GM18907 (cell line): ENCODE data around the gene DCLK1.

ENCODE experiments used
- ATAC-seq: cut with Tn5 transposase; IDR thresholded peaks from one replicate; pipeline ENCODE4 v1.9.1; 2021; ENCODE audit warnings: mild to moderate bottlenecking, moderate library complexity; ENCODE audit not compliant: unreplicated experiment

The DCLK1 gene

DNA sequence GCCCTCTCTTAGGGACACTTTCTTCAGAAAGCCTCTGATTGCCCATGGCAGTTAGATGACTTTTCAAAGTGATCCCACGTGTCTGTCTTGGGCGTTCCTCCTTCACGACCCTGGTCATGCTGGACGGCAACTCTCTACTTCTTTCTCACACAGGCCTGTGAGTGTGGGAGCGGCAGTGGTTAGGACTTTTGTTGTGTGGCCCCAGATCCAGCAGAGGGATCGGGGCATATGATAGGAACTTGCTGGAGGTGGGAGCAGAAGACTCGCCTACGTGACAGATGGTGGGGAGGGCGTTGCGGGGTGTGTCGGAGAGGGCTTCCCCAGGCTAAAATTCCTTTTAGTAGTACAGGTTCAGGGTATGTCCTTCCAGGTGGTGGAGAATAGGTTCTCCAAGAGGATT is 365.2 kb downstream of the DCLK1 start:
- ATAC-seq: no peak

DNA sequence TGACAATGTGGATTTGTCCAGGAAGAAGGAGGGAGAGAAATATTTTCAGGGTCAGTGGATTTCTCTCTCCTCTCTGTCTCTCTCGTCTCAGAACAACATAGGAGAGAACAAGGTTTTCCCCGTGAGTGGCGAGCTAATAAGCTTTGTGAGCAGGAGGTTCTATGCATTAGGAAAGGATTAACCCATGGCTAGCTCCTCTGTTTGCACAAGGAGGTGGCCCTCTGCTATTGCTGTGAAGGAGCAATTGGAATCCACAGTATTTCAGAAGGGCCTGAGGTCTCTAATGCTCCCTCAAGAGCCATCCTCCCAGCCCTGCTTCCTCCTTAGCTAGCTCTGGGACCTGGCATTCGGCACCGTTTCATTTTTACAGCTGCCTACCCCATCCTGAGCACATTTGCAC is 365.8 kb downstream of the DCLK1 start:
- ATAC-seq: no peak

- ATAC-seq: no peak
These were observed 366.7 kb downstream of the DCLK1 start for GRCh38 chr13:35764326-35765015.

GRCh38 chr13:35763782-35764123 is 367.4 kb downstream of the DCLK1 start:
- no peak for ATAC-seq

- no peak for ATAC-seq
These were observed 368.0 kb downstream of the DCLK1 start for GRCh38 chr13:35763060-35763781.

DNA sequence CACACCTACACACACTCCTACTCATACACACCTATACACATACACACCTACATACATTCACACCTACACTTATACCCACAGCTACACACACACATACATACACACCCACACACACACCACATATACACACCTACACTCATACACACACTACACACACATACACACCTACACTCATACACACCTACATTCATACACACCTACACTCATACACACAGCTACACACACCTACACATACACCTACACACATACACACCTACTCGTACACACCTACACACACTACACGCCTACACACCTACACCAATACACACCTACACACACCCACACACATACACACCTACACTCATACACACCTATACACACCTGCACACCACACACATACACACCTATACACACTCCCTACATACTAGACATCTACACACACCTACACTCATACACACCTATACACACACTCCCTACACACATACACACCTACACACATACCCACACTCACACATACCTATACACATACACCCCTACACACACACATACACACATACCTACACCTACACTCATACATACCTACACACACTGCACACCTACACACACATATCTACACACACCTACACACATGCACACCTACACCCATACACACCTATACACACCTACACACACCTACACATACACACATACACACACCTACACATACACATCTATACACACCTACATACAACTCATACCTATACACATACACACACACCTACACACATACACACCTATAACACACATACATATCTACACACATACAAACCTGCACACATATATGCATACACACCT is 369.5 kb downstream of the DCLK1 start:
- no peak for ATAC-seq

DNA sequence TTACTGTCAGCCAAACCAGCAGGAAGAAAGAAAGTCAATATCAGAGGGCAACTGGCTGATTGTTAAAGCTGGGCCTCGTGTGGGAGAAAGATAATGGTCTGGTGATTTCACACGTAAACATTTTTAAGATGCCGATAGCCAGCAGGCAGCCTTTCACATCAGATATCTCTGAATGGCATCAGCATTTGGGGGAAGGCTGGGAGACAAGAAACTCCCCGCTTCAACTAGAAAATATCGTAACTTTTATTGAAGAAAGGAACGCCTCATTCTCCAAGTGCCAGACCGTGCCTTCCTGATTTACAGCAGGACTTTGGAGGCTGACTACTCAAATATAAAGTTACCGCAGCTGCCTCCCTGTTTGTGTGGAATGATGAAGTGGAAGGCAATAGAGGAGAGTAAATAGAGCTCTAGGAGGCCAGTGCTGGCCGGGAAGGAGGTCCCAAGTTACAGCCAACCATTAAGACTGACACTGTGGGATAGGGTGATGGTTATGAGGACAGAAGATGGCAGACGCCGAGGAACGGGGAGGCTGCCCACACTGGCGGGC is 370.4 kb downstream of the DCLK1 start:
- no peak for ATAC-seq

GRCh38 chr13:35747594-35747993 is 383.6 kb downstream of the DCLK1 start:
- no peak for ATAC-seq

DNA sequence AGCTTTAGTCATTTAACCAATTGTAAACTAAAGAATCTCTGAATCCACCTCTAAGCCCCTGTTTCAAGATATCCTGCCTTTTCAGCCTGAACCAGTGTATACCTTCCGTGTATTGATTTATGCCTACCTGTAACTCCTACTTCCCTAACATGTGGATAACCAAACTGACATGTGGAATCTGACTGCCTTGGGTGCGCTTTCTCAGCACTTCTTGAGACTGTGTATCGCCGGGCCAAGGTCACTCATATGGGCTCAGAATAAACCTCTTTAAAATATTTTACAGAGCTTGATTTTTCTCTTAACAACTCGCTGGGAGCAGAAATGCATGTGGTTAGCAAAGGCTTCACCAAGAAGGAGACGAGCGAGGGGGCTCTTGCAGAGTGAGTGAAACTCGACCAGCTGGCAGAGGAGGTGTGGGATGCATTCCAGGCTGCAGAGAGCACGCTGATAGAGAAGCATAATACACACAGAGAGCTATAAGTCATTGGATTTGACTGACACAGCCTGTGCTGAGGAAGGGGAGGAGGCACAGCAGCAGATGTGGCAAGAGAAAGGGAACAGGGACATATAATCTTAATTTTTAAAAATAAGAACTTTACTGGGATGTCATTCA is 386.5 kb downstream of the DCLK1 start:
- ATAC-seq: no peak

GRCh38 chr13:35744144-35744543 is 387.0 kb downstream of the DCLK1 start:
- no peak for ATAC-seq

- ATAC-seq: no peak
These were observed 388.0 kb downstream of the DCLK1 start for GRCh38 chr13:35743165-35743564.

DNA sequence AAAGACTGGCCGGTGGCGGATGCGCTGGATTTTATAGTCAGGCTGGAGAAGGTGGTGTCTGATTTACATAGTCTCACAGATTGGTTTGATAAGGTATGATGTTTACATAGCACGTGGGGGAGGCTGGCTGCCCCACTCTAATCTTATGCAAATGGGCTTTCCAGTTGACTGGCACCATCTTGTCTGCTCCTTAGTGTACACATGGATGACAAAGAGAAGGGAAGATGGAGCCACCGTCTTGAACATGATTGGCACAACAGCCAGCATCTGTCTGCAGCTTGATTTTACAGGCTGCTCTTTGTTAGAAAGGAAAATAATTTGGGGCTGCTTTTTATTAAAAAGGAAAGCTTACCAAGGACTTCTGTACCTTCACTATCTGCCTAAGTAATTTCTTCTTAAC is 389.5 kb downstream of the DCLK1 start:
- ATAC-seq: no peak

- ATAC-seq: no peak
These were observed 394.3 kb downstream of the DCLK1 start for GRCh38 chr13:35736876-35737275.

DNA sequence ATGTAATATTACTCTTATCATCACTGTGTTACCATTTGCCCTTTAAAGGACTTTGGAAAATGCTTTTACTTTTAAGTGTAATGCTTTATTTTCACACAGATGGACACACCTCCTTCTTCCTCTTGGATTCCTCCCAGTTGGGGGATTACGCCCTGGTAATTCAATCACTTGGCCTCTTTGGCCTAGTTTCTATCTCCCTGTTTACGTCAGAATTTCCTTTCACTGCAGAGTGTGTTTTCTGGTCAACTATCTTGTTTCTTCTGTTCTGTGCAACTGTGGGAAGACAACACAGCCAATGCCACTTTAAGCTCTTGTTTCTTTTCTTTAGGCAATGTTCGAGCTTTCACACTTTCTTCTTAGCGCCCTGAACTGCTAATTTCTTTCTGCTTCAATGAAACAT is 397.4 kb downstream of the DCLK1 start:
- ATAC-seq: no peak

DNA sequence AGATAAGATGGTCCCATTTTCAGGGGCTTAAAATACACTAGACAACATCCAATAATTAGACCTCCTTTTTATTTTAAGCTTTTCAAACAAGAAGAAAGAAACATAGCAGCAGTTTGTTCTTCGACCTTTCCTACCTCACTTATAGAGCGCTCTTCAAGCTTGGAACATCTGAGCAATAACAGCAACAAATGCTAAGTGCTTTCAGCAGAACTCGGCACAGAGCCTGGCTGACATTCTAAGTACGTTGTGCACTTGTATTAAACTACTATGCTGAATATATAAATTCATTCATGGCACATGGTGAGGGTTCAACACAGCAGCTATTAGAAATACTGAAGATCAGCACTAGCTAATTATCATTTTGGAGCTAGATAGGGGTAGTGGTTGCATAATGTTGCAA is 398.6 kb downstream of the DCLK1 start:
- no peak for ATAC-seq

GRCh38 chr13:35731471-35731870 is 399.7 kb downstream of the DCLK1 start:
- ATAC-seq: no peak

GRCh38 chr13:35729926-35730627 is 401.1 kb downstream of the DCLK1 start:
- peak; percentile 85 for ATAC-seq

DNA sequence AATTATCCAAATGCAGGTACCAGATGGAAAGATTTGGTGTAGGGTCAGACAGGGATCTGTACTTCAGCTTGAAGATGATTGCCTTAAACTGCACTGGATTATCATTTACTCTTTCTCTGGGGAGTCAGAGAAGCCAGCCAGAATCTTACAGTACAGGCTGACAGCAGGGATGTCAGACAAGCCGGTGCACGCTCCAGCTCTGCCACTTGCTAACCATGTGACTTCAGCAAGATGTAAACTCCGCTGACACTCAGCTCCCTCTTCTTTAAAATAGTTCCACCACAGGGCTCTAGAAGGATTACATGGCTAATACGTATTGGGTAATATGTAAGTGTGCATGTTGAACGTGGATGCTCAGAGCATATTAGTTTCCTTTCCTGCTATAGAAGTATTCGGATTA is 403.3 kb downstream of the DCLK1 start:
- ATAC-seq: no peak

GRCh38 chr13:35724446-35724845 is 406.7 kb downstream of the DCLK1 start:
- no peak for ATAC-seq

DNA sequence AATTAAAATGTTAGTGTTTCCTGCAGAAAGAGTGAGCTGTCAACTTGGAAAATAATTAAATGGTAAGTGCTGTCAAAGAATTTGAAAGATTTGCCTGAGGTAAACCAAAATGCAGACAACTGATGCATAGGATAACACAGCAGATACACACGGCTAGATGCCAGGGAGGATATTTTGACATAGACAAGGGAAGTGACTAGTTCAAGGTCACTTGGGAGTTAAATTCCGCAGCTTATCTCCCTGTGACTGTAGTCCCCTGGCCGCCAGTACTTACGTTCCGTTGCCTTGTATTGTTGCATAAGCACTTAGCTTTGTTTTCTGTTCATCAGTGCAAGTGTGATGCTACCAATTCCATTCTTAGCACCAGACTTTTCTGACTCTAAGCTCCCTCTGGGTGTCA is 407.4 kb downstream of the DCLK1 start:
- ATAC-seq: no peak

DNA sequence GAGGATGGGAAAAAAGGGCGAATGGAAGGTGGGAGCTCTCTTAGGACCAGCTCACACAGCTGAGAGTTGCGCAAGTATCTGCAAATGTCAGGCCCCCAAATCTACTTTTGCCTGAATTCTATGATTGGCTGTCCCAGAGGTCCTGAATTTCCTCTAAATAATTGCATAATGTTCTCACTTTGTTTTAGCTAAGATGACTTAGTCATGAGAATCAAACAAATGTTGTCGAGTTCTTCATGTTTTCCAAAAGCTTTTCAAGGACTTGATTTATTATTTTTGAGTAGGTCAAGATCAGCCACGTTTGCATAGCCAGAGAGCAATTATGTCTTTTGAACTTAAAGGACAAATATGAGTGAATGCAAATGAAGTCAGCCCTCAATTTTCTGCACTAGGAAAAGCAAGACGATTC is 408.1 kb downstream of the DCLK1 start:
- ATAC-seq: no peak
